Muscle layer of colon (tissue), 2 donors: ENCODE data around the gene SLC26A11.

Source experiments
- H3K27ac ChIP-seq: one replicate; pipeline ENCODE4 v1.7.0; 2013; ENCODE audit warnings: low read depth, mild to moderate bottlenecking, low read length, moderate library complexity
- H3K27me3 ChIP-seq, 2 donors: one replicate each; pipeline ENCODE4 v1.7.0; 2013; ENCODE audit warnings: low read length in 2 of 2, mild to moderate bottlenecking in 2 of 2; ENCODE audit not compliant: insufficient read depth in 2 of 2, control insufficient read depth in 1 of 2
- H3K36me3 ChIP-seq: one replicate; pipeline ENCODE4 v1.7.0; 2013; ENCODE audit warnings: mild to moderate bottlenecking, low read length; ENCODE audit not compliant: insufficient read depth
- H3K4me1 ChIP-seq: one replicate; pipeline ENCODE4 v1.7.0; 2013; ENCODE audit warnings: mild to moderate bottlenecking, low read length; ENCODE audit not compliant: insufficient read depth
- H3K4me3 ChIP-seq, 2 donors: one replicate each; pipeline ENCODE4 v1.7.0; 2013; ENCODE audit warnings: low read length in 2 of 2, low read depth in 1 of 2, mild to moderate bottlenecking in 1 of 2, moderate library complexity in 1 of 2
- H3K9ac ChIP-seq: one replicate; pipeline ENCODE4 v1.7.0; 2013; ENCODE audit warnings: low read length
- H3K9me3 ChIP-seq: one replicate; pipeline ENCODE4 v1.7.0; 2013; ENCODE audit warnings: mild to moderate bottlenecking, low read length
- donor health status: abdominal sarcoma.
- donor health status: Adenocarcinoma of cecum.

The SLC26A11 gene

DNA sequence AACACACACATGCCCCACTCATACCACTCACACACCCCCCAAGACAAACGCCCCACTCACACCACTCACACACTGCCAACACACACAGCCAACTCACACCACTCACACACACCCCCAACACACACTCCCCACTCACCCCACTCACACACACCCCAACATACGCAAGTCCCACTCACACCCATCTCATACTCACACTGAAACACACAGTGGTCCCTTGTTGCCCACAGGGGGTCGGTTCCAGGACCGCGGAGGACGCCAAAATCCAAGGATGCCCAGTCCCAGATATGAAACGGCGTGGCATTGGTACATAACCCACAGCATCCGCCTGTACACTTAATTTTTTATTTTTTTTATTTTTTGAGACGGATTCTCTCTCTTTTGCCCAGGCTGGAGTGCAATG, 61.3 kb downstream of the SLC26A11 start:
- Histone ChIP-seq H3K27ac (no peak overlapping the region), H3K9me3 (no peaks in the 10 kb centered on the region), H3K36me3 (peaks cover 10% of the 10 kb centered on the region), H3K4me1 (peaks cover 10% of the 10 kb centered on the region), H3K4me3 (no peak overlapping the region), H3K27me3 (no peaks in the 10 kb centered on the region), H3K9ac (no peak overlapping the region)

DNA sequence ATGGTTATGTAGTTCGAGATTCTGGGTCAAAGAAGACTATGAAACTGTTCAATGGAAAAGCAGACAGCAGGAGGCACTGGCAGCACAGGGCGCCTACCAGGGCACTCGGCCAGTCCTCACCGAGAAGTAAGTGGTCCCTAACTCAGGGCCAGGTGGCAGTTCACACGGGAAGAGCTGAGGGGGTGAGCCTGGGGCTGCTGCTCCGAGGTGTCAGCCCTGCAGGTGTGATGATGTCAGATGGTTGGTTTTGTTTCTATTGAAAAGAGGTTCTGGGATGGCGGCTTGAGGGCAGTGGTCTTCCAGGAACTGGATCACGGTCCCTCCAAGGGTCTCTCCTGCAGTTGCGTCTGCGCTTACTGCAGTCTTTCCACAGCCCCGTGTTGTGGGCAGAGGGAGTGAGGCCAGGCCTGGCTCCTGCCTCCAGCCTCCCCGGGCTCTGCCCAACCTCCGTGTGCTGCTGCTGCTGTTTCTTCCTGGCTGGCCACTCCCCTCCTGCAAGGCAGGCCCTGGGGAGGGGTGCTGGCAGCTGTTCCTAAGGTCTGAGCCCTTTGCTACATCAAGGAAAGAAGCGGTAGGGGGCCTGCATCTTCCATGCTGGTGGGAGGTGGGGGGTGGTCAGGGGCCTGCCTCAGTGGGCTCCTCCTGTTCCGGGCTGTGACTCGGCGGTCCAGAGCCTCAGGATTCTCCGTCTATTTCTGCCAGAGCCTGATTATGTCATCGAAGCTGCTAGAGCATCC, 63.1 kb downstream of the SLC26A11 start:
- no peak overlapping the region for H3K27ac ChIP-seq
- peaks cover 10% of the 10 kb centered on the region for H3K4me1 ChIP-seq
- no peaks in the 10 kb centered on the region for H3K27me3 ChIP-seq

DNA sequence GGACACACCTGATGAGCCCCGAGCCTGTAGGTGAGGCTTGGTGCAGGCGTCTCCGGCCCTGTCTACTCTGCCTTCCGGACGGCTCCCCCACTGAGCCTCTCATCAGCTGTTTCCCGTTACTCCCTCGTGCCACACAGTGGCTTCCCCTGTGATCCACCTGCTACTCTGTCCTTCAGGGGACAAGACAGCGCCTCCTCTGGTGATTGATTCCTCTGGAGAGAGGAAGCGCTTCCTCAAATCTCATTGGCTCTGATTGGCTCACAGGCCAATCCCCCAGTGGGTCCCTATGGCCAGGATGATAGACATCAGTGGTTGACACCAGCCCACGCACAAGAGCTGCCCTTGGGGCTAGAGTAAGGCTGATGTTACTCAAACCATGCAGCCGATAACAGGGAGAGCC, 64.4 kb downstream of the SLC26A11 start:
- H3K36me3 ChIP-seq: peaks cover 27% of the 10 kb centered on the region
- no peak overlapping the region for H3K9ac ChIP-seq
- H3K4me1 ChIP-seq: peaks cover 10% of the 10 kb centered on the region
- no peaks in the 10 kb centered on the region for H3K27me3 ChIP-seq
- H3K4me3 ChIP-seq: no peak overlapping the region
- H3K9me3 ChIP-seq: no peaks in the 10 kb centered on the region
- H3K27ac ChIP-seq: no peak overlapping the region

More for the DNA sequence above, 63.1 kb downstream of the SLC26A11 start:
- Histone ChIP-seq H3K36me3 (peaks cover 17% of the 10 kb centered on the region), H3K9ac (no peak overlapping the region), H3K4me3 (no peak overlapping the region), H3K9me3 (no peaks in the 10 kb centered on the region)

DNA sequence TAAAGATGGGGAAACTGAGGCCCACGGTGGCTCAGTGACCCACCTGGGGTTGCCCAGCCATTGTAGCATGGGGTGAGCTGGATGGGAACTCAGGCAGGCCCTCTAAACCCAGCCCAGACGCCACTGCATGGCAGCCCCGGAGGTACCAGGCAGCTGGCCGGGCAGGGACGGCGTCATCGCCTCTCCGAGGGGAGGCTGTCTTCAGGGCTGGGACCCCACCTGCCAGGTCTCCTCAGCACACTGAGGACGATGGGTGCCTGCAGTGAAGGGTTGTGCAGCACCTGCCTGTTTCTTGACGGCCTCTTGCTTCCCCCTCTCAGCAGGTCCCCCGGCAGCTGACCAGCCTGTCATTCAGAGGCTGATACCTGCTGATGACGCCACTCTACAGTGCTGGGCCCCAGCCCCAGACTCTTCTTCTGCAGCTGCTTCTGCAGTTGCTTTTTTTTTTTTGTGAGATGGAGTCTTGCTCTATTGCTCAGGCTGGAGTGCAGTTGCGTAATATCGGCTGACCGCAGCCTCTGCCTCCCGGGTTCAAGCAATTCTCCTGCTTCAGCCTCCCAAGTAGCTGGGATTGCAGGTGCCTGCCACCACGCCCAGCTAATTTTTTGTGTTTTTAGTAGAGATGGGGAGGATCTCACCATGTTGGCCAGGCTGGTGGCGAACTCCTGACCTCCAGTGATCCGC, 65.2 kb downstream of the SLC26A11 start:
- no peak overlapping the region for H3K4me3 ChIP-seq
- no peaks in the 10 kb centered on the region for H3K27me3 ChIP-seq
- no peak overlapping the region for H3K27ac ChIP-seq
- H3K9ac ChIP-seq: no peak overlapping the region
- H3K36me3 ChIP-seq: peaks cover 35% of the 10 kb centered on the region
- peaks cover 2% of the 10 kb centered on the region for H3K4me1 ChIP-seq
- no peaks in the 10 kb centered on the region for H3K9me3 ChIP-seq

DNA sequence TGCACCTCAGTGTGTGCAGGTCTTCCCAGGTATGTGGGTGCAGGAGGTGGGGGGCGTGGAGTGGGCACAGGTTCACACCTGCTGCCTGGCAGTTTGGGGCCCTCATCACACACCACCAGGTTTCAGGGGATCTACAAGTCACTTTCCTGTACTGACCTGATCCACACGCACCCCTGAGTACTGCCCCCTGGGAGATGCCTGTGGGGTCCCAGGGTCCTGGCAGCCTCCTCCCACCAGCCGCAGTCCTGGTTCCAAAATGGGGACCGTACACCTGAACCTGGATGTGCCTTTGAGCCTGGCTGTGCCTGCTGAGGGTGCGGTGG, 66.4 kb downstream of the SLC26A11 start:
- H3K4me1 ChIP-seq: no peaks in the 10 kb centered on the region
- H3K27ac ChIP-seq: no peak overlapping the region
- H3K9ac ChIP-seq: no peak overlapping the region
- H3K9me3 ChIP-seq: no peaks in the 10 kb centered on the region
- H3K27me3 ChIP-seq: no peaks in the 10 kb centered on the region
- H3K4me3 ChIP-seq: no peak overlapping the region
- H3K36me3 ChIP-seq: peaks cover 42% of the 10 kb centered on the region

DNA sequence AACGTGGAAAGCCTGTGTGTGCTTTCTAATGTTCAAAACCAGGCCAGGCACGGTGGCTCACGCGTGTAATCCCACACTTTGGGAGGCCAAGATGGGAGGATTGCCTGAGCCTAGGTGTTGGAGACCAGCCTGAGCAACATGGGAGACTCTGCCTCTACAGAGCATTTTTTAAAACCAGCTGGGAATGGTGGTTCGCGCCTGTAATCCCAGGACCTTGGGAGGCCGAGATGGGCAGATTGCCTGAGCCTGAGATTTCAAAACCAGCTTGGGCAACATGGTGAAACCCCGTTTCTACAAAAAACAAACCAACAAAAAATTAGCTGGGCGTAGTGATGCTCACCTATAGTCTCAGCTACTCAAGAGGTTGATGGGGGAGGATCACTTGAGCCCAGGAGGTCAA, 66.8 kb downstream of the SLC26A11 start:
- no peaks in the 10 kb centered on the region for H3K27me3 ChIP-seq
- no peak overlapping the region for H3K27ac ChIP-seq
- H3K9ac ChIP-seq: no peak overlapping the region
- H3K4me1 ChIP-seq: no peaks in the 10 kb centered on the region
- H3K36me3 ChIP-seq: peaks cover 46% of the 10 kb centered on the region
- no peak overlapping the region for H3K4me3 ChIP-seq
- H3K9me3 ChIP-seq: no peaks in the 10 kb centered on the region

DNA sequence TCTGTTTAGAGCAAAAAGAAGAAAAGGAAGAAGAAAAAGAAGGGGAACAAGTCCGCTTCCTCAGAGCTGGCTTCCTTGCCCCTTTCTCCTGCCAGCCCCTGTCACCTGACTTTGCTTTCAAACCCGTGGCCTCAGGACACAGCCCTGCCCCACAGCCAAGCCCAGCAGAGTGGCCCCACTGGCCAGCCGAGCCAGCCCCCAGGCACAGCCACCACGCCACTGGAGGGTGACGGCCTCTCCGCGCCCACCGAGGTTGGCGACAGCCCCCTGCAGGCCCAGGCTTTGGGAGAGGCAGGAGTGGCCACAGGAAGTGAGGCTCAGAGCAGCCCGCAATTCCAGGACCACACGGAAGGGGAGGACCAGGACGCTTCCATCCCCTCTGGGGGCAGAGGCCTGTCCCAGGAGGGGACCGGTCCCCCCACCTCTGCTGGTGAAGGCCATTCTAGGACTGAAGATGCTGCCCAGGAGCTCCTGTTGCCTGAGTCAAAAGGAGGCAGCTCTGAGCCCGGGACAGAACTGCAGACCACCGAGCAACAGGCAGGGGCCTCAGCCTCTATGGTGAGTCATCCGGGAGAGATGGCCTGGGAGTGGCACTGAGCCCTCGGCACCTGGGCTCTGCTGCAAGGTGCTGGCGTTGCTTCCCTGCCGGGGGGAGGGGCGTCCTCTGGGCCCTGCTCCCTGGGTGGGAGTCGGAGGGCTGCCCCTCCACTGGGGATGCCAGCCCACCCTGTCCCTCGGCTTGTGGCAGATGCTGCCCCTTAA, 67.8 kb downstream of the SLC26A11 start:
- Histone ChIP-seq H3K4me3 (no peak overlapping the region), H3K9me3 (no peaks in the 10 kb centered on the region), H3K27me3 (no peaks in the 10 kb centered on the region), H3K27ac (no peak overlapping the region), H3K4me1 (no peaks in the 10 kb centered on the region), H3K36me3 (peaks cover 52% of the 10 kb centered on the region), H3K9ac (no peak overlapping the region)

DNA sequence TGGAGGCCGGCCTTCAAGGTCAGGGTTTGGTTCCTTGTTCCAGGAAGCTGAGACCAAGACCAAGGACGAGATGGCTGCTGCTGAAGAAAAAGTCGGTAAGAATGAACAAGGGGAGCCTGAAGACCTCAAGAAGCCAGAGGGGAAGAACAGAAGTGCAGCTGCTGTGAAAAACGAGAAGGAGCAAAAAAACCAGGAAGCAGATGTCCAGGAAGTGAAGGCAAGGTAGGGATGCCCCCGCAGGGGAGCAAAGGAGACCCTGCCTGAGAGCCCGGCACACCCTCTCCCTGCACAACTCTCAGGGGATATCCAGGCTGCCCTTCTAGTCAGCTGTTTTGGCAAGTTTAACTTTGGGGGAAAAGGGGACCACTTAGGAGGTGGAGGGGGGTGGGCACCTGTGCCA, 69.4 kb downstream of the SLC26A11 start:
- H3K4me3 ChIP-seq: no peak overlapping the region
- no peaks in the 10 kb centered on the region for H3K27me3 ChIP-seq
- no peaks in the 10 kb centered on the region for H3K4me1 ChIP-seq
- H3K9me3 ChIP-seq: no peaks in the 10 kb centered on the region
- no peak overlapping the region for H3K27ac ChIP-seq
- H3K9ac ChIP-seq: no peak overlapping the region
- peaks cover 61% of the 10 kb centered on the region for H3K36me3 ChIP-seq

DNA sequence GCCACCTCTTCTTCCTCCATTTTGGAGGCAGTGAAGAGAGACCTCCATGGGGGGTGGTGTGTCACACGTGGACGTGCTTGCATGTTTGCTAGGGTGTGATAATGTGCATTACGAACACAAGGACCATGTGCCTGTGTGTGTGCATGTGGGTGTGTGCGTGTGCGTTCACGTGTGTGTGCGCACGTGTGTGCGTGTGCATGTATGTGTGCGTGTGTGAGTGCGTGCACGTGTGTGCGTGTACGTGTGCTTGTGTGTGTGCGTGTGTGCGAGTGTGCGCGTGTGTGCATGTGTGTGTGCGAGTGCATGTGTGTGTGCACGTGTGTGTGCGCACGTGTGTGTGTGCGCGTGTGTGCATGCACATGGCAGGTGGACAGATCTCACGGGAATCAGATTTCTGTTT, 69.9 kb downstream of the SLC26A11 start:
- H3K4me3 ChIP-seq: no peak overlapping the region
- H3K27ac ChIP-seq: no peak overlapping the region
- peaks cover 61% of the 10 kb centered on the region for H3K36me3 ChIP-seq
- H3K4me1 ChIP-seq: no peaks in the 10 kb centered on the region
- no peaks in the 10 kb centered on the region for H3K9me3 ChIP-seq
- no peak overlapping the region for H3K9ac ChIP-seq
- H3K27me3 ChIP-seq: no peaks in the 10 kb centered on the region

DNA sequence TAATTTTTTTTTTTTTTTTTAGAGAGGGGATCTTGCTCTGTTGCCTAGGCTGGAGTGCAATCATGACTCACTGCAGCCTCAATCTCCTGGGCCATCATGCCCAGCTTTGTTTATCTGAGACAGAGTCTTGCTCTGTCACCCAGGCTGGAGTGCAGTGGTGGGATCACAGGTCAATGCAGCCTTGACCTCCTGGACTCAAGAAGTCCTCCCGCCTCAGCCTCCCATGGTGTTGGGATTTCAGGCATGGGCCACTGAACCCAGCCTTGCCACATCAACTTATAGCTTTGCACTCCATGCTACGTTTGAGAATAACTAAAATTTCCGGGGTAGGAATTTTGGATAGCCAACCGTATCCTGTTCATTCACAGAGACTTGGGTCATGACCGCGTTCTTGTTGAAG, 71.0 kb downstream of the SLC26A11 start:
- Histone ChIP-seq H3K4me3 (no peak overlapping the region), H3K4me1 (no peaks in the 10 kb centered on the region), H3K9me3 (no peaks in the 10 kb centered on the region), H3K27me3 (no peaks in the 10 kb centered on the region), H3K9ac (no peak overlapping the region), H3K36me3 (peaks cover 69% of the 10 kb centered on the region), H3K27ac (no peak overlapping the region)

DNA sequence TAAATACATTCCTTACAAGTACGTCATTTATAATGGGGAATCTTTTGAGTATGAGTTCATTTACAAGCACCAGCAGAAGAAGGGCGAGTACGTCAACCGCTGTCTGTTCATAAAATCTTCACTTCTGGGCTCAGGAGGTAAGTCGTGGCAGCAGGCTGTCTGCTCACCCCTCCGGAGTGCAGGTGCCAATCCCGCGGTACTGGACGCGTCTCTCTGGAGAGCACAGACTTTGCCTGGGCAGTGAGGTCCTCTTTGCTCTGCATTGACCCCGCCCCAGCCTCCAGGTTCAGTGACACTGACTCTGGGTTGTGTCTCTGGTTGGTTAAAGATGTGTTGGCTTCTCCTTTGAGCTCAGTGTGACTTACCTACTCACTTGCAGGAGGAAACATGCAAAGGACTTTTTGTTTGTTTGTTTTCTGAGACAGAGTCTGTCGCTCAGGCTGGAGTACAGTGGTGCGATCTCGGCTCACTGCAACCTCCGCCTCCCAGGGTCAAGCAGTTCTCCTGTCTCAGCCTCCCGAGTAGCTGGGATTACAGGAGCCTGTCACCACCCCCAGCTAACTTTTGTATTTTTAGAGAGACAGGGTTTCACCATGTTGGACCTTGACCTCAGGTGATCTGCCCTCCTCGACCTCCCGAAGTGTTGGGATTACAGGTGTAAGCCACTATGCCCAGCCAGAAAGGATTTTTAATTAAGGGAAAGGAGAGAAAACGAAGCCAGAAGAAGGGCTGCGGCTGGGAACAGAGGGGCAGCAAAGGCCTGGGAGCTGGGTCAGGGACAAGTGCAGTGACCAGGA, 71.7 kb downstream of the SLC26A11 start:
- Histone ChIP-seq H3K4me1 (no peaks in the 10 kb centered on the region), H3K9ac (no peak overlapping the region), H3K27me3 (no peaks in the 10 kb centered on the region), H3K4me3 (no peak overlapping the region), H3K36me3 (peaks cover 72% of the 10 kb centered on the region), H3K27ac (no peak overlapping the region), H3K9me3 (no peaks in the 10 kb centered on the region)
